ENCODE data around the gene ZNF366.

GRCh38 chr5:72477176-72477575, 30.0 kb downstream of the ZNF366 start:
- TF ChIP-seq CTCF (conservative IDR thresholded peaks at IDR 0.05; ENCODE audit: low read length) (no peak), EZH2phosphoT487 (IDR thresholded peaks at IDR 0.05; ENCODE audit: borderline replicate concordance) (no peak)
